Activated CD4-positive, alpha-beta T cell treated with anti-CD3 and anti-CD28 coated beads for 36 hours (primary cell): Measurements from ENCODE around the gene PXDN. TPM values are rescaled to one million over a fixed set of nuclear protein-coding genes. Genes with fewer than 3 reads are reported as not detected.
"Not testable (repeated sequence)": the region's sequence is repeated elsewhere in the genome, so short reads cannot be mapped to it uniquely, and the experiment has no call there.

Experiments
- ATAC-seq: fragments of 200-7000 bp; cut with Tn5 transposase; one replicate; pipeline ENCODE4 v1.10.0; 2021; ENCODE audit warnings: mild to moderate bottlenecking, moderate library complexity
- CTCF ChIA-PET: fragments of 350-600 bp; sonication (Branson Sonifier 250); formaldehyde crosslinking; loops from one replicate; lab custom pipeline; 2021; ENCODE audit warnings: antibody characterized with exemption; lab: Charles Lee
- POLR2A ChIA-PET: fragments of 350-600 bp; sonication (Branson Sonifier 250); formaldehyde crosslinking; loops from one replicate; lab custom pipeline; 2021; ENCODE audit warnings: antibody characterized with exemption, inconsistent platforms; lab: Charles Lee
- DNase-seq: peaks from one replicate; pipeline ENCODE4 v3.0.0-alpha.2; 2020
- H3K27ac Mint-ChIP-seq: one replicate; pipeline ENCODE4 v1.8.0; 2021; ENCODE audit warnings: mixed read lengths
- H3K27me3 Mint-ChIP-seq: one replicate; pipeline ENCODE4 v1.8.0; 2021; ENCODE audit warnings: mixed read lengths
- H3K36me3 Mint-ChIP-seq: one replicate; pipeline ENCODE4 v1.8.0; 2021; ENCODE audit warnings: low read depth, mixed read lengths
- H3K4me1 Mint-ChIP-seq: one replicate; pipeline ENCODE4 v1.8.0; 2021; ENCODE audit warnings: mixed read lengths
- H3K4me3 Mint-ChIP-seq: one replicate; pipeline ENCODE4 v1.8.0; 2021; ENCODE audit warnings: mild to moderate bottlenecking, moderate library complexity, mixed read lengths
- H3K9me3 Mint-ChIP-seq: one replicate; pipeline ENCODE4 v1.8.0; 2021; ENCODE audit warnings: low read depth, mixed read lengths
- intact Hi-C, 2 experiments: fragments of 100-400 bp; cut with DNase I in 1 of 2; cut with micrococcal nuclease in 1 of 2; formaldehyde crosslinking; loops; one replicate each; pipeline versions ENCODE4 v1.14.2 to v1.15.1; 2022 to 2024; cut with DNase I, micrococcal nuclease
- total RNA-seq, 2 experiments: library from RNA; stranded (reverse); gene quantifications; one replicate each; pipeline ENCODE4 v1.2.3, GENCODE V29; 2021

Gene PXDN
- total RNA-seq, 2 experiments from 2014 or later, result 0.37 to 0.81 TPM

DNA sequence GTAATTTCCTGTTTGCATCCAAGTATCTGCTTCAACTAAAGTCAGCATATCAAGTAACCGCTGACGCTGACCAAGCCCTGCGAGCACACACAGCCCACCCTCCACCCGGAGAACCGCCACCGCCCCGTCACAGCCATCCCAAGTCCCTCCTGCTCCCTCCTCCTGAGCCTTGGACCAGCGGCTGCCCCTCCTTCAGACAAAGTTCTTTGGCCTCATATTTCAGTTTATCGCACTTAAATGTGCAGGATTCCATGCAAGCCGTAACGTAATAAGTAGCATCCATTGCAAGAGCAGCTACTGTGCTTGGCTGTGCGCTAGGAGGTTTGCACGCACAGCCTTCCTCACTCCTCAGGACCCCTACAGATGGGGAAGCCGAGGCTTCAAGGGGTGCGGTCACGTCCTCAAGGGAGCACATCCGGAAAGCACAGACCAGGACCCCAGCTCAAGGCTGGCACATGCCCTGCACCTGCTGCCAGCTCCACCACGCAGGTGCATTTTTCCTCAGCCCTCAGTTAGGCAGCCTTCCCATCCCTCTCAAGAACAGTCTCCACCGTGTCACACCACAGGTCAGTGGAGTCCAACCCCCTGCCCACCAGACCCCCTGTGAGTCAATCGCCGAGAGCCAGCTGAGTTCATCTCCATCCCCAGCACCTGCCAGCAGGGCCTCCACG is 17.1 kb downstream of the PXDN start:
- CTCF ChIA-PET, result no interaction called here
- POLR2A ChIA-PET, result no interaction called here
- no peak overlapping the region for H3K27ac Mint-ChIP-seq
- no peaks in the 10 kb centered on the region for H3K4me1 Mint-ChIP-seq
- H3K36me3 Mint-ChIP-seq, result no peaks in the 10 kb centered on the region
- DNase-seq (no peak), ATAC-seq (no peak)
- H3K4me3 Mint-ChIP-seq, result no peak overlapping the region
- intact Hi-C loops, result no loop called here
- H3K27me3 Mint-ChIP-seq, result no peaks in the 10 kb centered on the region
- H3K9me3 Mint-ChIP-seq, result no peaks in the 10 kb centered on the region

DNA sequence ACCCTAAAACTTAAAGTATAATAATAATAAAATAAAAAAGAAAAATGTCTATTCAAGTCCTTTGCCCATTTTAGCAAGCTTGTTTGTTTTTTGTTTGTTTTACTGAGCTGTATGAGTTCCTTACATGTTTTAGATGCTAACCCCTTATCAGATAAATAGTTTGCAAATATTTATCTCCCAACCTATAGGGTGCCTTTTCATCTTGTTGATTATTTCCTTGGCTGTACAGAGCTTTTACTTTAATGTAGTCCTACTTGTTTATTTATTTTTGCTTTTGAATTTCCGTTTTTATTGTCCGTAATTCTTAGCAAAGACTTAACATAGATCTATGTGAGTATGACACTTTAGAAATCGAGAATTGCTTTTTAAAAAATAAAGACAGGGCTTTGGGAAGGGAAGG is 17.8 kb downstream of the PXDN start:
- DNase-seq, result no peak
- Mint-ChIP-seq H3K36me3 (no peaks in the 10 kb centered on the region), H3K9me3 (no peaks in the 10 kb centered on the region), H3K27me3 (no peaks in the 10 kb centered on the region), H3K4me3 (no peak overlapping the region), H3K27ac (no peak overlapping the region), H3K4me1 (no peaks in the 10 kb centered on the region)
- ATAC-seq, result no peak
- intact Hi-C loops, result no loop called here
- ChIA-PET POLR2A (no interaction called here), CTCF (no interaction called here)

- H3K27ac Mint-ChIP-seq, H3K4me3 Mint-ChIP-seq, ATAC-seq, POLR2A ChIA-PET, H3K9me3 Mint-ChIP-seq, H3K27me3 Mint-ChIP-seq, H3K4me1 Mint-ChIP-seq, intact Hi-C loops, DNase-seq, CTCF ChIA-PET, H3K36me3 Mint-ChIP-seq: not testable (repeated sequence)
Observed at GRCh38 chr2:1724351-1724750, 20.0 kb downstream of the PXDN start.

DNA sequence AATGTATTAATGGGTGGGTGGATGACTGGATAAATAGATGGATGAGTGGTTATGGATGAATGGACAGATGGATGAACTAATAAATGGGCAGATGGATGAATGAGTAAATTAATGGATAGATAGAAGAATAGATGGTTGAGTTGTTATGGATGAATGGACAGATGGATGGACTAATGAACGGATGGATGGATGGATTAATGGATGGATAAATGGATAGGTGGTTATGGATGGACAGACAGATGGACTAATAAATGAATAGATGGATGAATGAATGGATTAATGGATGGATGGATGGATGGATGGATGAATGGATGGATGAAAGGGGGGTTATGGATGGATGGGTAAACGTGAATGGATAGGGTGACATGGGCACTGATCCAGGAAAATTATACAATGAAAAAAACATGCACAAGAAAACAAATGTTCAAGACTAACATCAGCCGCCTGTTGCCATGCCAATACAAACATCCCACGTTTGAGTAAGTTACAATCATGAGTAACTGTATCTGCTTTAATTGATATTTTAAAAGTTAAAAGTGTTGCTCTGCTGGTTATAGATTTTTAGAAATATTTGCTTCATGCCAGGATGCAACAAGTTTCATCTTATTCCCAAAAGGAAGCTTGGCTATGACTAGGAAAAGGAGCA is 20.8 kb downstream of the PXDN start:
- no peak overlapping the region for H3K27ac Mint-ChIP-seq
- POLR2A ChIA-PET, result no interaction called here
- DNase-seq, result no peak
- intact Hi-C loops, result no loop called here
- H3K36me3 Mint-ChIP-seq, result no peaks in the 10 kb centered on the region
- no peaks in the 10 kb centered on the region for H3K4me1 Mint-ChIP-seq
- no peak for ATAC-seq
- no peak overlapping the region for H3K4me3 Mint-ChIP-seq
- H3K27me3 Mint-ChIP-seq, result no peaks in the 10 kb centered on the region
- no peaks in the 10 kb centered on the region for H3K9me3 Mint-ChIP-seq
- CTCF ChIA-PET, result no interaction called here

GRCh38 chr2:1722692-1723091 is 21.6 kb downstream of the PXDN start:
- no peak overlapping the region for H3K27ac Mint-ChIP-seq
- no peaks in the 10 kb centered on the region for H3K9me3 Mint-ChIP-seq
- CTCF ChIA-PET, result no interaction called here
- no peaks in the 10 kb centered on the region for H3K27me3 Mint-ChIP-seq
- DNase-seq (no peak), ATAC-seq (no peak)
- H3K4me3 Mint-ChIP-seq, result no peak overlapping the region
- intact Hi-C loops, result no loop called here
- no peaks in the 10 kb centered on the region for H3K4me1 Mint-ChIP-seq
- POLR2A ChIA-PET, result no interaction called here
- H3K36me3 Mint-ChIP-seq, result no peaks in the 10 kb centered on the region

GRCh38 chr2:1721706-1722646 is 22.3 kb downstream of the PXDN start:
- no peaks in the 10 kb centered on the region for H3K27me3 Mint-ChIP-seq

DNA sequence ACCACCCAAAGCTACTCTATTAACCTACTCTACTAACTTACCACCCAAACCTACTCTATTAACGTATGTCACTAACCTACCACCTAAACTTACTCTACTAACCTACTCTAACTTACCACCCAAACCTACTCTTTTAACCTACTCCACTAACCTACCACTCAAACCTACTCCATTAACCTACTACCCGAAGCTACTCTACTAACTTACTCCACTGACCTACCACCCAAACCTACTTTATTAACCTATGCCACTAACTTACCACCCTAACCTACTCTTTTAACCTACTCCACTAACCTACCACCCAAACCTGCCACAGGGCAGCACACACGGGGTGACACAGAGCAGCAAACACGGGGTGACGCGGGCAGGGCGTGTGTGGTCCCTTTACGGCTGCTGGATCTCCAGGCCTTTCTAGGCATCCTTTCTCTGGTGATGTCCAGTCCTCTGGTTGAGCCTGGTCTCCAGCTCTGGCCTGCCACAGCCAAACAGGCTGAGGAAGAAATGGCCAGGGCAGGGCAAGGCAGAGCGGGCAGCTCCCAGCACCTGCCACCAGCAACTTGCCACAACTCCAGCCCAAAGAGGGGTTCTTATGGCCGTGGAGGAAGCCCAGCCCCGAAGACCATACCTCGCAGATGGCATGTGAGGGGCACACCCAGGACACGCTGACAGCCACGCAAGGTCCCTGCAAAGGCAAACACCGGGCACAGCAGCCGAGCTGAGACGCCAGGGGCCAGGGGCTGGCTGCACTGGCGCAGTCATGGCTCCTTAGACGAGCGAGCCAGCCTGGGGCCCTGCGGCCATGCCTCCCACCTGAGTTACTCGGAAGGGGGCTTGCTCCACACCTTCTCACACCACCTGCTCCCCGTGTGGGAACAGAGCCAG is 25.7 kb downstream of the PXDN start:
- H3K4me3 Mint-ChIP-seq, result no peak overlapping the region
- no peak overlapping the region for H3K27ac Mint-ChIP-seq
- no peaks in the 10 kb centered on the region for H3K27me3 Mint-ChIP-seq
- no peaks in the 10 kb centered on the region for H3K36me3 Mint-ChIP-seq
- CTCF ChIA-PET, result interaction anchor here (1.0 kb wide), 1 partner anchor 51 kb away, joined by 4 read pairs; no protein-coding TSS in a partner anchor
- POLR2A ChIA-PET, result no interaction called here
- H3K9me3 Mint-ChIP-seq, result no peaks in the 10 kb centered on the region
- intact Hi-C loops, result no loop called here
- no peak for DNase-seq
- ATAC-seq, result no peak
- H3K4me1 Mint-ChIP-seq, result no peaks in the 10 kb centered on the region

More at GRCh38 chr2:1721706-1722646, 22.3 kb downstream of the PXDN start:
- Mint-ChIP-seq H3K4me3 (no peak overlapping the region), H3K36me3 (no peaks in the 10 kb centered on the region), H3K9me3 (no peaks in the 10 kb centered on the region), H3K4me1 (no peaks in the 10 kb centered on the region), H3K27ac (no peak overlapping the region)
- CTCF ChIA-PET, result no interaction called here
- POLR2A ChIA-PET, result no interaction called here
- no peak for ATAC-seq
- intact Hi-C loops, result no loop called here
- no peak for DNase-seq

GRCh38 chr2:1717113-1717512 is 27.2 kb downstream of the PXDN start:
- H3K9me3 Mint-ChIP-seq, result no peaks in the 10 kb centered on the region
- no peak overlapping the region for H3K27ac Mint-ChIP-seq
- no peak overlapping the region for H3K4me3 Mint-ChIP-seq
- no peaks in the 10 kb centered on the region for H3K27me3 Mint-ChIP-seq
- H3K4me1 Mint-ChIP-seq, result no peaks in the 10 kb centered on the region
- ATAC-seq (no peak), DNase-seq (no peak)
- H3K36me3 Mint-ChIP-seq, result no peaks in the 10 kb centered on the region
- intact Hi-C loops, result no loop called here
- CTCF ChIA-PET, result interaction anchor here (1.0 kb wide), 1 partner anchor 52 kb away, joined by 4 read pairs; no protein-coding TSS in a partner anchor
- POLR2A ChIA-PET, result interaction anchor here (0.6 kb wide), 1 partner anchor 13 kb away, joined by 5 read pairs; no protein-coding TSS in a partner anchor

GRCh38 chr2:1716441-1716840 is 27.9 kb downstream of the PXDN start:
- H3K4me3 Mint-ChIP-seq, result no peak overlapping the region
- DNase-seq (no peak), ATAC-seq (no peak)
- H3K27ac Mint-ChIP-seq, result no peak overlapping the region
- POLR2A ChIA-PET, result no interaction called here
- intact Hi-C loops, result no loop called here
- no peaks in the 10 kb centered on the region for H3K27me3 Mint-ChIP-seq
- CTCF ChIA-PET, result no interaction called here
- H3K4me1 Mint-ChIP-seq, result no peaks in the 10 kb centered on the region
- H3K36me3 Mint-ChIP-seq, result no peaks in the 10 kb centered on the region
- no peaks in the 10 kb centered on the region for H3K9me3 Mint-ChIP-seq

DNA sequence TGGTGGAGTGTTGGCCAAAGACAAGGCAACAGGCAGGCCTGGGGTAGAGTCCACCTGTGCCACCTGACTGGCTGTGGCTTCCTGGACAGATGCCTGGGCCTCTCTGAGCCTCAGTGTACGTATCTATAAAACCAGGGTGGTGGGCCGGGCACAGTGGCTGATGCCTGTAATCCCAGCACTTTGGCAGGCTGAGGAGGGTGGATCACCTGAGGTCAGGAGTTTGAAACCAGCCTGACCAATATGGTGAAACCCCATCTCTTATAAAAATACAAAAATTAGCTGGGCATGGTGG is 28.4 kb downstream of the PXDN start:
- H3K27ac Mint-ChIP-seq, H3K27me3 Mint-ChIP-seq, DNase-seq, CTCF ChIA-PET, POLR2A ChIA-PET, H3K36me3 Mint-ChIP-seq, H3K4me1 Mint-ChIP-seq, H3K4me3 Mint-ChIP-seq, ATAC-seq, H3K9me3 Mint-ChIP-seq, intact Hi-C loops: not testable (repeated sequence)
